ENCODE data around the gene LPCAT4.

DNA sequence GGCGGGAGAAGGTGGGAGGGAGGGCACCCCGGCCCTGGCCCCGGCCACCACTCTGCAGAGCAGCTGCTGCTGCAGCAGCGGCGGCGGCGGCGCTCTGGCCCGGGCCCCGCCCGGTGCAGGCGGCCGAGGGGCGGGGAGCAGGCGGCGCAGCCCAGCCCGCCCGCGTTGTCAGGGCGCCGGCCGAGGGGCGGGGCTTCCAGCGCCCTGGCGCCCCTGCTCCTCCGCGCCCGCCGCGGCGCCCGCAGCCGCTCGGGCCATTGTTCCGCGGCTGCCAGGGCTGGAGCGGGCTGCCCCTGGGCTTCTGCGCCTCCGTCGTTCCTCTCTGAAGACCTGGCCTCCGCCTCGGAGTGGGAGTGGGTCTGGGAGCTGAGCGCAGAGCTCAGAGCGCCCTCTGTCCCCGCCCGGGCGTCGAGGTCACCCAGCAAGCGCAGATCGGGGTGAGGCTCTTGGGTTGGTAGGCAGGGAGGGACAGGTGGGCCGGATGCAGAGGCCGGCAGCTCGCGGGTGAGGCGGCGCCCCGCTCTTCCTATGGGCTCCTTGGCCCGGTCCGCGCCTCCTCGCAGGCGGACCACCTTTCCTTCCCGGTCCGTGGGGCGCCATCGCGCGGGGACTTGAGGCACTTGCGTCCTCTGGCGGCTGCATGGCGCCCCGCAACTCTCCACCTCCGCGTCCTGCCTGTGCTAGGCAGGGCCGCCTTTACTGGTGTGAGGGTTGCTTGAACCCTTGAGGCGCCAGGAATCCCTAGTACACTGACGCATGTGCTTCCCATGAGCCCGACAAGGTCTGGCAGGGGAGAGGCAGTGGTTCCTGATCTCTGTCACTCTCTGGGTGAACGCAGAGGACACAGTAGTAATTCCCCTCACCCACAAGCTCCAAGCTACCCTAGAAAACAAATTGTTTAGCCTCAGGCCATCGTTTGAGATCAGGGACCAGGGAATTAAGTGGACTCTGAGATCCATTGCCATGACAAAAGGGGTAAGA is at the start of gene LPCAT4:
- TF ChIP-seq, protein P1, sequence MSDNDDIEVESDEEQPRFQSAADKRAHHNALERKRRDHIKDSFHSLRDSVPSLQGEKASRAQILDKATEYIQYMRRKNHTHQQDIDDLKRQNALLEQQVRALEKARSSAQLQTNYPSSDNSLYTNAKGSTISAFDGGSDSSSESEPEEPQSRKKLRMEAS (IDR thresholded peaks at IDR 0.05; ENCODE audit: low read depth) = 0 out of 2 replicates have a peak, but pooled peaks have one; percentile 12
- TF ChIP-seq NRF1 (IDR thresholded peaks at IDR 0.05; ENCODE audit: low read depth, low read length) = peak; percentile 38; the same call in 1 of the 2 replicates
- no peak for TF ChIP-seq RFX5 (IDR thresholded peaks at IDR 0.05; ENCODE audit: low read length)
- TF ChIP-seq, protein P2, sequence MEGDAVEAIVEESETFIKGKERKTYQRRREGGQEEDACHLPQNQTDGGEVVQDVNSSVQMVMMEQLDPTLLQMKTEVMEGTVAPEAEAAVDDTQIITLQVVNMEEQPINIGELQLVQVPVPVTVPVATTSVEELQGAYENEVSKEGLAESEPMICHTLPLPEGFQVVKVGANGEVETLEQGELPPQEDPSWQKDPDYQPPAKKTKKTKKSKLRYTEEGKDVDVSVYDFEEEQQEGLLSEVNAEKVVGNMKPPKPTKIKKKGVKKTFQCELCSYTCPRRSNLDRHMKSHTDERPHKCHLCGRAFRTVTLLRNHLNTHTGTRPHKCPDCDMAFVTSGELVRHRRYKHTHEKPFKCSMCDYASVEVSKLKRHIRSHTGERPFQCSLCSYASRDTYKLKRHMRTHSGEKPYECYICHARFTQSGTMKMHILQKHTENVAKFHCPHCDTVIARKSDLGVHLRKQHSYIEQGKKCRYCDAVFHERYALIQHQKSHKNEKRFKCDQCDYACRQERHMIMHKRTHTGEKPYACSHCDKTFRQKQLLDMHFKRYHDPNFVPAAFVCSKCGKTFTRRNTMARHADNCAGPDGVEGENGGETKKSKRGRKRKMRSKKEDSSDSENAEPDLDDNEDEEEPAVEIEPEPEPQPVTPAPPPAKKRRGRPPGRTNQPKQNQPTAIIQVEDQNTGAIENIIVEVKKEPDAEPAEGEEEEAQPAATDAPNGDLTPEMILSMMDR (IDR thresholded peaks at IDR 0.05) = peak; percentile 91
- TF ChIP-seq TAF1 (IDR thresholded peaks at IDR 0.05; ENCODE audit: borderline replicate concordance, low read depth, low read length) = peak; percentile 17
- TF ChIP-seq CHD2 (IDR thresholded peaks at IDR 0.05; ENCODE audit: low read length, partially characterized antibody) = peak; percentile 31
- 0 out of 2 replicates have a peak, but pooled peaks have one; percentile 21 for TF ChIP-seq SIN3A (IDR thresholded peaks at IDR 0.05; ENCODE audit: borderline replicate concordance, low read depth, low read length)
- TF ChIP-seq POLR2AphosphoS5 (IDR thresholded peaks at IDR 0.05; ENCODE audit: low read depth, low read length) = peak; percentile 82
- no peak for TF ChIP-seq USF1 (IDR thresholded peaks at IDR 0.05; ENCODE audit: borderline replicate concordance, low read depth)
- peak; percentile 45; the same call in 1 of the 2 replicates for TF ChIP-seq FOXJ3 (CRISPR knock-in tag; IDR thresholded peaks at IDR 0.05)
- peak; percentile 65 for TF ChIP-seq RAD21 (IDR thresholded peaks at IDR 0.05; ENCODE audit: low read length)

All from SK-N-SH (cell line).